HG03432 (cell line): ENCODE results near the gene TMEM51.

Experiments
- ATAC-seq: cut with Tn5 transposase; IDR thresholded peaks from one replicate; pipeline ENCODE4 v1.9.1; 2021; ENCODE audit warnings: mild to moderate bottlenecking, moderate library complexity; ENCODE audit not compliant: unreplicated experiment

The TMEM51 gene

DNA sequence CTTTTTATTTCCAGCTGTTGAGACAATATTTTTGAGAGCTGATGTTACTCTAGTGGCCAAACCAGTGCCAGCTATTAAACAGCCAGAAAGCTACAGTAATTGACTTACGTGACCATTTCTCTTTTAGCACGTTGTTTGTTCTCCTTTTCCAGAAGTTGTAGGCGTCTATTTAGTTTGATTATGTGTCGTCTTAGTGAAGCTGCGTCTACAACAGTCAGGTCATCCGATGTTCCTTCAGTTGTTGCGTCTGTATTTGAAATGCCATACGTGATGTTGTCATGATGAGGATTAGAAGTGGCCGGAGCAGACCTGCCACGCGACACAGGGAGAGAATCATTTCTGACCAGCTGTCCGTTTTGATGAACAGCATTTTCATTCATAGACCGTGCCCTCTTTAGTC lies 38.2 kb downstream of the TMEM51 start:
- no peak for ATAC-seq

DNA sequence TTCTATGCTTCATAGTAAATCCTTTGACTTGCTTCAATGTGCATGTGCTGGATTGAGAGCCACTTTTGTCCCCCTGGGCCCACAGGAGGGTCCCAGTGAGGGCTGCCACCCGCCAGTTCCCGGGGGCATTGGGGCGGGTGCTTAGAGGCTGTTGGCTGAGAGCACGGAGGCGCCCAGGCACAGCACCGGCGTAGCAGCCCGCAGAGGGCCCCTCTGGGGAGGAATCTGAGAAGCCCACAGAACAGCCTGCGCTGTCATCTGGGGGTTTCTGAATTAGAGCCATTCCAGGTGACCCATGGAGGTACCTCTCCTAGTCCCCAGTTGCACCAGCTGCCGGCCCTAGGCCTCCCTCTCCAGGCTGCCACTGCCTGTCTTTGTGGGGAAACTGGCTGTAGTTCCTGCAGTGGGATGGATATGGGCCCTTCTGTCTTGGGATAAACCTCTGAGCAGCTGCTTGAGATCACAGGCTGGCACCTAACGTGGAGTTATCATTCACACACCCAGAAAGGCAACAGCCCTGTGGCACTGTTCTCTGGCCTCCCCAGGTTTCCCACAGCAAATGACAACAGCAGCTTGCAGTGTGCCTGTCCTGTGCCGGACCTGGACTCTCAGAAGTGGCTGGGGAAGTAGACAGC lies 39.5 kb downstream of the TMEM51 start:
- no peak for ATAC-seq

DNA sequence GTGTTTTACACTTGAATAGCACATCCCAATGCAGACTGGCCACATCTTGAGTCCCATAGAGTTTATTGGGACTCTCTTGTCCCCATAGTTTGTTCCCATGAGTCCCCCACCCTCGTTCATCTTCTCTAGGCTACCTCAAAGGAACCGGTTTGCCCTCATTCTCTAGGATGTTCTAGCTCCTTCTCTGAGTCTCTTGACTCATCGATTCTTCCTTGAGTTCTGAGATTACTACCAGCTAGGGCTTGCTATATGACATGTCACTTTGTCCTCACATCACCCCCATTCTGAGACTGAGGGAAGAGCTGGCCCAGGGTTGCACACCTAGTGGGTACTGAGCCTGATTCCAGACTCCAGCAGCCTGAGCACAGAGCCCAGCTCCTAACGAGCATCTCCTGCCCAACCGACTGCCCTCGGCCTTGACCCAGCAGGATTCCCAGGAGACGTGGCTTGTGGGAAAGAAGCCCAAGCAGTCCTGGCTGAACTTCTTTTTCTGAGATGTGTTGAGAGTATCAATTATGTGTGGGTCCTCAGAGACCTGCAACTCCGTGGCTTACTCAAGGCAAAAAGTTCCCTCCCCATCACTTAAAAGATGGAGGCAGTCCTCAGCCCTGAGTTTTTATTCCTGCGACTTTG lies 42.0 kb downstream of the TMEM51 start:
- no peak for ATAC-seq

DNA sequence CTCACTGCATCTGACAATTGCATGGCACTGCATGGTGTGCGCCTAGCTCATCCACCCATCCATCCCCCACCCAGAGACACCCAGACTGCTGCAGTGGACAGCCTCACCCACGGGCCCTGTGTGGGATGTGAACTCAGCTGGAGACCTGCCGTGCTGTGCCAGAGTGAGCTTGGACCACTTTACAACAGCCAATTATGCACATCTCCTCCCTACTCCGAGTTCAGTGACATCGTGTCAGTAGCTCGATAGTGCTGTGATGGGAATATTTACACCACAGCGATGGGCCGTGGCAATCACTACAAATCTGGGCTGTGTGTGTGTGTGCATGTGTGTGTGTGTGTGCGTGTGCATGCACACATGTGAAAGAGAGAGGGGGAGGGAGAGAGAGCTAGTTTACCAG lies 42.5 kb downstream of the TMEM51 start:
- no peak for ATAC-seq

DNA sequence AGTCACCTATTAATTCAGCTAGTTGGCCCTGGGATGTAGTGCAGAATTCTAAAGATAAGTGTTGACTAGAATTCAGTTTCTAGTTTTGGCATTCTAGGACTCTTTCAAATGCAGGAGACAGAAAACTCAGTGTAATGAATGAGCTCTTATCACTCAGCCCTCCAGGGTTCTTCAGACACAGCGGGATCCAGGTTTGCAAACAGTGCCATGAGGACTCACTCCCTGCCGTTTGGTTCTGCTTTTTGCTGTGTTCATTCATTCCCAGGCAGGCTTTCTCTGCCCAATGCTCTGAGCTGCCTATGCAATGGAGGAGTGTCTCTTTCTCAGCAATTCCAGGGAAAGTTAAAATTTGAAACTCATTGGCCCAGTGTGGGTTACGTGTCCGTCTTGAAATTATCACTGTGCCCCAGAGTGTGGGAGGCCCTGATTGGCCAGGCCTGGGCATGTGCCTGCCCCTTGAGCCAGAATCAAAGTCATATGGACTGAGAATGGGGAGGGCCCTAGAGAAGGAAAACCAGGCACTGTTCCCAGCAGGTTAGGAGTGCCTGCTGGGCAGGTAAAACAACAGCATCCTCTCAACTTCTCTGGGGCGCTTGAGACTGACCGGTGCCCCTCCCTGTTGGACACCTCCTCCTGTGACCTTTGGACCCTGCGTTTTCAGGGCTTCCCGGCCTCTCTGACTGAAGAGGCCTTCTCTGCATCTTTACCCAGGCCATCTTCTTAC lies 43.4 kb downstream of the TMEM51 start:
- ATAC-seq = no peak

DNA sequence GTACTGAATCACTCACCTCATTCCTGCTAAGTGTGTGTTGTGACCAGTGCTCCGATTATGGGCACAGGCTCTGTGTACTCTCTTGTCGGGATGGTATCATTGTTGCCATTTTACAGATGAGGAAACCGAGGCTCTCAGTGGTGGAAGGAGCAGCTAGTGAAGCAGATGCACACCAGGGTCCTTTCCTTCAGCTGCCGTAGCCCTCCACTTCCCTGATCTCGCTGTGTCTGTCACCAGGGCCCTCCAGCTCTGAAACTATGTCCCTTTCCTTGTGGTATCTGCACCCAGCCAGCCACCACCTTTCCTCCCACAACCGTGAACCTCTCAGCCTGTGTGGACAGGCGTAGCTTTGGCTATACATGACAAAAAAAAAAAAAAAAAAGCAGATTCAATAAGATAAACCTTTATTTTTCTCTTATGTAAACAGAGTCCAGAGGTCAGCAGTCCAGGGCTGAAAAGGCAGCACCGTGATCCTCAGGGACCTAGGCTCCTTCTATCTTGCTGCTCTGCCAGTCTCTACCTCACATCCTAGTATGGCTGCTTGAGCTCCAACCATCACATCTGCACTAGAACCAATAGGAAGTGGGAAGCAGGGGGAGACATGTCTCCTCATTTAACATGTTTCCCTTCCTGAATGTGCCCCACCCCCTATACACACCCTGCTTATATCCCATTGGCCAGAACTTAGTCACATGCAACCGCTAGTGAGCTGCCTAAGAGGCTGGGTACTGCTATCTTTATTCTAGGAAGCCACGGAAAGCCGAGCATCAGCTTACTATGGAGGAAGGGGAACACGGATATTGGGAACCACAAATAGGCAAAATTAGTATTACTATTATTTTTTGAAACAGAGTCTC lies 44.3 kb downstream of the TMEM51 start:
- no peak for ATAC-seq

DNA sequence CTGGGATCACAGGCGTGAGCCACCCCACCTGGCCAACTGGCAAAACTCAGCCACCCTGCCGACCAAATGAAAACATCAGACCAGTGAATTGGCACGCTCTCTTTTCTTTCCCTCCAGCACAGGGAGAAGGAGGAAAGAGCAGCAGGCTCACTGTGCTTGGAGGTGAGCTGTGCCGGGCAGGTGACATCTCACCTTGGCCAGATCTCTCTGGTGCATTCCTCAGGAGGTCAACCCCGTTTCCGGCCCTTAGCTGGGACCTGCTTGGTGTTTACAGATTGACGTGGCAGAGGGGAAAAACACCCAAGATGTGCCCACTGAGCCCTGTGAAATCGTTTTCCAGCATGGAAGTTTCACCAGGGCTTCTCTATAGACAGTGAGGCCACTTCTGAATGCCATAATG lies 45.1 kb downstream of the TMEM51 start:
- ATAC-seq = no peak

DNA sequence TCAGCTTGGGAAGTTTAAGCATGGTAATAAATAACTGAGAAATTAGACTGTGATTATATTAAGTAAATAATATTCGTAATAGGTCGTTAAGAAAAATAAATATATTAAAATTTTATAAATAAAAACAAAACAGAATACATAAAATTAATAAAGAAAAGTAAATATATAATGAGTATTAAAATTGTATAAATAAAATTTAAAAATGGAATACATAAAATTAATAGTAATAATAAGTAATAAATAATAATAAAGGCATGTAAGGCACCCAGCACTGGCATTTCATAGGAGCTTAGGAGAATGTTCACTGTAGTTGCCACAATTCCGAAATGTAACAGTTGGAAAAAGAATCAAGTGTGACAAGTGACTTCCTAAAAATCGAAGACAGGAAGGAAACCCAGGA lies 47.7 kb downstream of the TMEM51 start:
- no peak for ATAC-seq

DNA sequence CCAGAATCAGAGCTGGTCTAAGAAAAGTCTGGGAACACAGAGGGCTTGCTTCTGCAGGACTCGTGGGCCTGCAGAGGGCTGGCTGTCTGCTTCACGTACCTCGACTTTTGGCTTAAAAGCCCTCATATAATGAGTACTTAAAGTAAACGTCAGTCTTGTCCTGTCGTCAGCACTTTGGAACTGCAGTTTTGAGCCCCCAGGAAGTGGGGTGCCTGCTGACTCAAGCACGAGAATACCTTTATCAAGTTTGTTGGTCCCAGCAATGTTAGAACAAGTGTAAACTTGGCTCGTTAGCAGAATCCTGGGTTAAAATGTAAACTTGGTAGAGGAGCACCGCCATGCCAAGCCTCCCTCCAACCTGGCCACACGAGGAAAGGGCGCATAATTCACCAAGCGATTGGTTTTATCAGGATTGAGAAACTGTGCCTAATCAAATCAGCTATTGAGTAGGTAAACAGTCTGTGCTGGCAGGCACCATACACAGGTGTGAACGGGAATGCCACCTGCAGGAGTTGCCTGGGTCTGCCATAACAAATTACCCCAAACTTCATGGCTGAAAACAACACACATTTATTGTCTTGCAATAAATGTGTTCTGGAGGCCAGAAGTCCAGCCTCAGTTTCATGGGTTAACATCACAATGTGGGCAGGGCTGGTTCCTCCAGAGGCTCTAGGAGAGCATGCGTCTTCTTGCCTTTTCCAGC lies 48.5 kb downstream of the TMEM51 start:
- ATAC-seq = no peak

DNA sequence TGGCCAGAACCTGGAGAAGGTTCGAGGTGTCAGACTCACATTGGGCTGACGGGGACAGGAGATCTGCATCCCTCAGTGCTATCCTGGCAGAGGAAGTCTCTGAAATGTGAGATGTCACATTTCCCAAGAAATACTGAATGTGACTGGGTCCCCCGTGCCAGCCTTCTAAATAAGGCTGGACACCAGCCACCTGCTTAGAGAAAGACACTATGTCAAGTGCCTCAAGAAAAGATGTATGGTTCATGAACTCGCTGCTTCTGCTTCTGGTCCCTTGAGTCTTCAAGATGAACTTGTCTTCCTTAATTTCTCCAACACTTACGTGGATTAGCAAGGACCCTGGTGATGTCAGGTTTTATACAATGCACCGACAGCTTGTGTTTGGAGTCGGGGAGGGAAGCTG lies 51.4 kb downstream of the TMEM51 start:
- no peak for ATAC-seq

DNA sequence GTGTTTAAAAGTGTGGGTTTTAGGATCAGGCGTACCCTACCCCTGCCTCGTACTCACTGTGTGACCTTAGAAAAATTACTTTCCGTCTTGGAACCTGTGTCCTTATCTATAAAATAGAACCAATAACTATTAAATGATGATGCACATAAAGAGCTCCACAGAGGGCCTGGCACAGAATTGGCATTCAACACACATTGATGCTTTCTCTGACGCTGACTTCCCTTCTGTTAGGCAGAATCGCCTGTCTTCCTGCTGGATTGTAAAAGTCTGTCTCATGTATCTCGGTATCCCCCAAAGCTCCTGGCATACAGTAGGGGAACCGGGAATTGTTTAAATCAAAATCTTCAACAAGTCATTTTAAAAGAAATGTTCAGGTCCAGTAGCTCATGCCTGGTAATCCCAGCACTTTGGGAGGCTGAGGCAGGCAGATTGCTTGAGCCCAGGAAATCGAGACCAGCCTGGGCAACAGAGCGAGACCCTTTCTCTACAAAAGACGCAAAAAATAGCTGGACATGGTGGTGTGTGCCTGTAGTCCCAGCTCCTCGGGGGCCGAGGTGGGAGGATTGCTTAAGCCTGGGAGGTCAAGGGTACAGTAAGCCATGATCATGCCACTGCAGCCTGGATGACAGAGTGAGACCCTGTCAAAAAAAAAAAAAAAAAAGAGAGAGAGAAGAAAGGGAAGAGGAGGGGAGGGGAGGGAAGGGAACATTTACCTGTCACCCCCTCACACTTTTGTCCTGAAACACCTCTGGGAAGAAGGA lies 52.2 kb downstream of the TMEM51 start:
- ATAC-seq = no peak

DNA sequence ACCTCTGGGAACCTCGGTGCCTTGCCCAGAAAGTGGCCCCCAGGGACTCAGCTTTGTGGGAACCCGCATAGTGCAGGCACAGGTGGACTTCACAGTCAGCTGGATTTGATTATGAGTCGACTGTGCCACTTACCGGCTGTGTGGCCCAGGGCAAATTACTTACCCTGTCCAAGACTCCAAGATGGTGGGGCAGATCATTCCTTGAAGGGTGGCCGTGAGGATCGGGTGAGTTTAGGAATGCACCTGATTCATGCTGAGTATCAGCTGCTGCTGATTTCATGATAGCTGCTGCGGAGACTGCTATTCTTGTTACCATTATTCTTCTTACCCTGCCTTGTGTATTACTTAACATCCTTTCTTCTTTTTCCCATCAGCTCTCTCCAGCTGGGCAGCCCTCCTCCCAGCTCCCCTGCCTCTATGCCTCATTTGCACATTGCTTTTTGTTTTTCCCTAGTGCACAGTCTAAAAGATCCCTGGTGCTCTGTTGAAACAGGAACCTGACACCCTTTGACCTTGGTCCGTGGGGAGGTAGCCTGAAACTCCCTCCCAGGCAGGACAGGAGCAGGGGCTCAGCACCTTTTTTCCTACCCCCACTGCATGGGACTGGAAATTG lies 53.0 kb downstream of the TMEM51 start:
- no peak for ATAC-seq

DNA sequence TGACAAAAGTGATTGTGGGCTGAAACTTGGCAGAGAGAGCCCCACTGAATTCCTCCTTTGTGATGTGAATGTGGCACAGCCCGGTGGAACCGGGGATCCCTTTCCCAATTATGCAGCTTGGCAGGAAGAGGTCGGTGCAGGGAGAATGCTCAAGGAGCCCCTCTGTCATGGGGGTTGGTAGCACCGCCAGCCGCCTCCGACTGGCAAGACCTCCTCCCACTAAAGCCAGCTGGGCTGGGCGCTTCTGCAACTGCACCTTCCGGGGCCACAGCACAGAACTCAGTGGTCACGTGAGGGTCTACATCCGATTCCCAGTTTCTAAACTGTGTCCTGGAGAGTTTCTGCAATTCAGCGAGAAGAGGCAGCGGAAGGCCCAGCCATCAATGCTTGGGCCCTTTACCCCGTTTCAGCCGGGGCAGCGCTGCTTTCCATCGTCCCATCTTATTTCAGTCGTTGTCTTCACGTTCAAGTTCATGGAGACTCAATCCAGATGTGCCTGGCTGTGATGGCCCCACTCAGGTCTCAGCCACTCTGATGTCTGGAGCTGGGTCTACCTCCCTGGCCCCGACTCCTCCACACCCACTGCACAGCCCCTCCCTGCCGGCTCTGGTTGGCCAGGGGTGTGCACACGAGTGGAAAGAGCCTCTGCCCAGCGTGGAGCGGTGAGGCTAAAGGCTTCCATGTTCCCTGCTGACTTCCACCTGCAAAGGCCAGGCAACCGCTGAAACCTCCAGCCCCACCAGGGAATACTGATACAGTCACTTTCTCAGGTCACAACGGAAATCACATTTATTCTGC lies 53.7 kb downstream of the TMEM51 start:
- no peak for ATAC-seq

DNA sequence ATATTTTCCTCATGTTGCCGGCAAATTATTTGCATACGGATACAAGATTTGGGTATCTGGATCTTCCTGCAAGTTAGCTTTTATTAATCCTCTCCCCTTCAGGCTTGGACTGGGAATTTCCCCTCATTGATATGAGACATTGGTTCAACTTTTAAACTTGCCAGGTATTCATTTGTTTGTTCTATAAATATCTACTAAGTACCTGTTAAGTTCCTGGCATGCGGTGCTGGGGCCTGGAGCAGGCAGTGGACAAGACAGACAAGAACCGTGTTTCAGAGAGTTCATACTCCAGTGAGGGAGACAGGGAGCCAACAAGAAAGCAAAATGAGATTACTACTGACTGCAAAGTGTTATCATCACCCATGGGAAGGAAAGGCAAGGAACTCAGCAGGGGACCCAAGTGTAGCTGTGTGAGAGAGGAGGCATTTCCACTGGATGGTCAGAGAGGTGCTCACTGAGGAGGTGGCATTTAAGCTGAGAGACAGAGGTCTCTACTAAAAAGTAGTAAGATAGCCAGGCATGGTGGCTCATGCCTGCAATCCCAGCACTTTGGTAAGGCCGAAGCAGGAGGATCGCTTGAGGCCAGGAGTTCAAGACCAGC lies 54.4 kb downstream of the TMEM51 start:
- no peak for ATAC-seq

DNA sequence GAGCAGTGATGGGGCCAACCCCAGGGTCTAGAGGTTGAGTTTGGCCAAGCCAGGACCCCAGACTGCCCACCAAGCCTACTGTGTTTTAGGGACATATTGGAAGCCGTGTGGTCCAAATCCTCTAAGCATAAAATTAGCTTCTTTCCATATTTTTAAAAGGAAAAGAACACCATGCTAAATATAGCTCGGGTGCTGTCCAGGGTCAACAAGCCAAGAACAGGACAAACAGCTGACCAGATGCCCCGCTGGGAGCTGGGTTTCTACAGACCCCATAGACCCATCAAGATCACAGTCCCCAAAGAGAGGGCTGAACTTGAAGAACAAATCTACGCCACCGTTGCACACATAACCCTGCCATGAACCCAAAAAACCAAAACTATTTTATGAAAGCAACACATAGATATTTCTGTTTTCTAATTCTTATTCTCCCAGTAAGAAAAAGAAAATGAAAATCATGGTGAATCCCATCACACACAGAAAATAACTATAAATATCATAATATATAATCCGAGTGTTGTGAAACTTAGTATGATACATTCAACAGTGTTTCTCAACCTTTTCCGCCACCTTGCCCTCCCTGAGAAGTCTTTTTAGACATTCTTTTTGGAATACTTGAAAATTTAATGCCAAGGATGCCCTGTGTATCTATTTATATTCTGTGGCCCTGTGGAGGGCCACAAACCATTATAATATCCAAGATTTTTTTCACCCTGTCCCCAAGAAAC lies 57.3 kb downstream of the TMEM51 start:
- no peak for ATAC-seq

DNA sequence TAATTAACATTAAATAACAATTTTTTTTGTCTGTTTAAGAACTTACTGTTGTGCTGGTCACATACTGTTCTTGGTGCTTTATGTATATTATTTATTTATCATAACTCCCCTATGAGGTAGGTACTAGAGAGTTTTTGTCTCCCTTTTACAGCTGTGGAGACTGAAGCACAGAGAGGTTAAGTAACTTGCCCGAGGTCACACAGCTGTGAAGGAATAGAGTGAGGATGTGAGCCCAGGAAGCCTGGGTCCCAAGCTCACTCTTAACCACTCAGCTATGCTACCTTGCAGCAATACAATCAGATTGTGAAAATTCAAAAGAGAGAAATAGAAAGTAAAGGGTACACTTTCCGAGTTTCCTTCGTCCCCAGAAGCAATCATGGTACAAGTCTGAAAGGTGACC lies 57.9 kb downstream of the TMEM51 start:
- no peak for ATAC-seq

DNA sequence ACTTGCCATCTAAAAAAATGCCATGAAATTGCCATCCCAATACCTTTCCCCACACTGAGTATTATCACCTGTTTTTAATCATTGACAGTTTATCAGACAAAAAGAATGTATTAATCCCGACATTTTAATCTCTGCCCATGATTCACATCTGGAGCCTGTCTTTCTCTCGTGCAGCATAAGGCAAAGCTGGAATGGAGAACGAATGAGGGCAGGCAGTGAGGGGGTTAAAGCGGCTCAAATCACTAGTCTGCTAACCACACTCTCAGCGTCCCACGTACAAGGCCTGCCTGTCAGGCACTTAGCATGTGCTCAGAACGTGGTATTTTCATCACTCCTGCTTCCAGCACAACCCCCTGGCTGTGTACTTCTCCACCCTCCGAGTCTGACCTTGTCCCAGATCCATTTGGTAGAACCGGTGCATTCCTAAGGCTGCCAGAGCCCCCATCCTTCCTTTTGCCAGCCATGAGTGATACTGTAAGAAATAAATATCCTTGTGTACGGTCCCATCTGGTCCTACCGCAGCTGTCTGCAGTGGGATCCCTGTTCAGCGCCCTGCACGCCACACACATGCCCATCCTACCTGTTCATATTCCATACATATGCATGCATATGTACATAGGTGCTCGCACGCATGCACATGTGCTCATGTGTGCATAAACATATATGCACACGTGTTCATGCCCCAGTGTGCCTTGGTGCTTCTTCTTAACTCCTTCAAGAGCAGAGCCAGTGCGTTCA lies 58.8 kb downstream of the TMEM51 start:
- ATAC-seq = no peak
